Testis (tissue), 3 donors: ENCODE data around the gene SLC22A23. TPM values are rescaled to one million over a fixed set of nuclear protein-coding genes. Genes with fewer than 3 reads are reported as not detected.
A peak's percentile ranks its signal among the peaks of the same experiment; 100 is the strongest.
"Not testable (repeated sequence)": the region's sequence is repeated elsewhere in the genome, so short reads cannot be mapped to it uniquely, and the experiment has no call there.

Experiments used
- DNase-seq: peaks from one replicate; pipeline ENCODE4 v3.0.0-alpha.2; 2019
- H3K27ac ChIP-seq, 2 donors: fragments of 200-600 bp; sonication (generic); one replicate each; pipeline ENCODE4 v1.5.1; 2019
- H3K27me3 ChIP-seq: fragments of 200-600 bp; sonication (generic); one replicate; pipeline ENCODE4 v1.5.1; 2019
- H3K36me3 ChIP-seq: fragments of 200-600 bp; sonication (generic); one replicate; pipeline ENCODE4 v1.5.1; 2017; ENCODE audit warnings: low read depth; ENCODE audit errors: missing control alignments
- H3K4me1 ChIP-seq: fragments of 200-600 bp; sonication (generic); one replicate; pipeline ENCODE4 v1.5.1; 2019
- H3K4me3 ChIP-seq, 2 donors: fragments of 200-600 bp; sonication (generic); one replicate each; pipeline ENCODE4 v1.5.1; 2017 to 2019
- H3K9me3 ChIP-seq: fragments of 200-600 bp; sonication (generic); one replicate; pipeline ENCODE4 v1.5.1; 2017
- CTCF ChIP-seq, 3 experiments: fragments of 450-650 bp in 2 of 3; fragments of 200-600 bp in 1 of 3; sonication (generic) in 1 of 3; IDR thresholded peaks; one replicate each; pipeline ENCODE4 v1.5.1; 2016 to 2019; ENCODE audit warnings: antibody characterized with exemption in 3 of 3, mild to moderate bottlenecking in 2 of 3, moderate library complexity in 1 of 3
- POLR2A ChIP-seq: fragments of 450-650 bp; IDR thresholded peaks from one replicate; pipeline ENCODE4 v1.6.1; 2017; ENCODE audit warnings: antibody characterized with exemption, mild to moderate bottlenecking, moderate library complexity
- WGBS, 2 donors: methylation state at CpG; one replicate each; pipeline ENCODE4 v1.1.5; 2018; 5-methylcytosine and 5-hydroxymethylcytosine counted together
- intact Hi-C: fragments of 100-400 bp; cut with DNase I; formaldehyde crosslinking; loops from one replicate; pipeline ENCODE4 v1.15.1; 2023; ENCODE audit warnings: low total_unique reads
- polyA plus RNA-seq: library from polyadenylated mRNA; stranded (reverse); fragments of 350-450 nt; fragmentation: Illumina TruSeq; extraction: RNeasy Lipid Tissue Mini Kit (QIAGEN cat#74804); gene quantifications from one replicate; pipeline ENCODE4 v1.2.3, GENCODE V29; 2014; ENCODE audit warnings: low read depth, low replicate concordance; ENCODE audit not compliant: insufficient read depth
- total RNA-seq, 2 donors: library from RNA; depleted of rRNA; stranded (reverse); fragments of >200 nt; gene quantifications; one replicate each; pipeline ENCODE4 v1.2.3, GENCODE V29; 2016

SLC22A23 gene
- total and polyA plus RNA-seq, 3 donors from 2014 or later: 9.0 to 20.9 (median 14.9) TPM

GRCh38 chr6:3250231-3250675 lies 206.6 kb downstream of the SLC22A23 start:
- 64 to 77% methylated on average over 9 of the region's 9 CpGs for WGBS, 2 donors
- no peak for DNase-seq
- peaks cover 5% of the 10 kb centered on the region for H3K4me1 ChIP-seq
- H3K4me3 ChIP-seq: no peak overlapping the region
- intact Hi-C loops: loop anchor here (5.0 to 10.0 kb wide), 2 partner anchors 85 to 123 kb away; no protein-coding TSS in a partner anchor
- no peaks in the 10 kb centered on the region for H3K9me3 ChIP-seq
- no peaks in the 10 kb centered on the region for H3K36me3 ChIP-seq
- no peaks in the 10 kb centered on the region for H3K27me3 ChIP-seq
- TF ChIP-seq CTCF (IDR thresholded peaks at IDR 0.05) (no peak), POLR2A (no peak)
- no peak overlapping the region for H3K27ac ChIP-seq

GRCh38 chr6:3249821-3250220 lies 207.0 kb downstream of the SLC22A23 start:
- no peak for DNase-seq
- 78 to 89% methylated on average over 2 to 3 of the region's 3 CpGs for WGBS, 2 donors
- Histone ChIP-seq H3K4me1 (peaks cover 5% of the 10 kb centered on the region), H3K27ac (no peak overlapping the region), H3K27me3 (no peaks in the 10 kb centered on the region), H3K36me3 (no peaks in the 10 kb centered on the region), H3K9me3 (no peaks in the 10 kb centered on the region), H3K4me3 (no peak overlapping the region)
- TF ChIP-seq POLR2A (no peak), CTCF (IDR thresholded peaks at IDR 0.05) (no peak)
- intact Hi-C loops: loop anchor here (5.0 to 10.0 kb wide), 2 partner anchors 85 to 123 kb away; no protein-coding TSS in a partner anchor

GRCh38 chr6:3247255-3248146 lies 209.3 kb downstream of the SLC22A23 start:
- peak; percentile 60 for DNase-seq
- intact Hi-C loops: no loop called here
- Histone ChIP-seq H3K4me1 (peaks cover 5% of the 10 kb centered on the region), H3K9me3 (no peaks in the 10 kb centered on the region), H3K36me3 (no peaks in the 10 kb centered on the region), H3K27me3 (no peaks in the 10 kb centered on the region), H3K4me3 (peak overlapping the region; percentile 36 to 46), H3K27ac (no peak overlapping the region)
- WGBS, 2 donors: 25 to 27% methylated on average over 22 to 36 of the region's 36 CpGs
- TF ChIP-seq CTCF (IDR thresholded peaks at IDR 0.05) (no peak), POLR2A (no peak)

- Histone ChIP-seq H3K4me1 (peaks cover 5% of the 10 kb centered on the region), H3K27me3 (no peaks in the 10 kb centered on the region), H3K4me3 (no peak overlapping the region), H3K36me3 (no peaks in the 10 kb centered on the region), H3K9me3 (no peaks in the 10 kb centered on the region), H3K27ac (no peak overlapping the region)
- 92 to 98% methylated on average over 5 of the region's 5 CpGs for WGBS, 2 donors
- intact Hi-C loops: no loop called here
- DNase-seq: no peak
- no peak for TF ChIP-seq POLR2A
- no peak for TF ChIP-seq CTCF (IDR thresholded peaks at IDR 0.05)
Measured at GRCh38 chr6:3245216-3245615, 211.6 kb downstream of the SLC22A23 start.

- H3K9me3 ChIP-seq, DNase-seq, H3K27me3 ChIP-seq, H3K4me1 ChIP-seq, H3K27ac ChIP-seq, intact Hi-C loops, H3K4me3 ChIP-seq, H3K36me3 ChIP-seq: not testable (repeated sequence)
- 93 to 96% methylated on average over 7 of the region's 7 CpGs for WGBS, 2 donors
Measured at GRCh38 chr6:3244832-3245161, 212.1 kb downstream of the SLC22A23 start.
